HepG2 (cell line): ENCODE data around the gene KCNE2. TPM values are rescaled to one million over a fixed set of nuclear protein-coding genes. Genes with fewer than 3 reads are reported as not detected.
A peak's percentile ranks its signal among the peaks of the same experiment; 100 is the strongest.

ENCODE experiments used
- HNRNPK ChIP-seq: fragments of 200-400 bp; formaldehyde crosslinking; IDR thresholded peaks from 2 replicates; pipeline ENCODE4 v1.6.1; 2018; ENCODE audit warnings: low read length, low read depth, moderate library complexity, mild to moderate bottlenecking; ENCODE audit not compliant: poor library complexity, severe bottlenecking
- HOXA7 ChIP-seq: sonication (generic); formaldehyde crosslinking; IDR thresholded peaks from 2 replicates; pipeline ENCODE4 v1.8.1; 2022; ENCODE audit warnings: mild to moderate bottlenecking, missing genetic modification reagents, moderate library complexity
- MBD4 ChIP-seq: IDR thresholded peaks from 2 replicates; pipeline ENCODE4 v1.6.1; 2012; ENCODE audit warnings: low read length, inconsistent platforms, borderline replicate concordance
- MXI1 ChIP-seq: IDR thresholded peaks from 3 replicates; pipeline ENCODE4 v1.6.1; 2012; ENCODE audit warnings: low read depth, low read length, inconsistent platforms, borderline replicate concordance
- NFATC3 ChIP-seq: sonication (generic); formaldehyde crosslinking; IDR thresholded peaks from 2 replicates; pipeline ENCODE4 v1.5.1; 2020; ENCODE audit warnings: mild to moderate bottlenecking, missing genetic modification reagents
- PAX8 ChIP-seq: sonication (generic); formaldehyde crosslinking; IDR thresholded peaks from 2 replicates; pipeline ENCODE4 v1.8.0; 2022; ENCODE audit warnings: mild to moderate bottlenecking, missing genetic modification reagents, borderline replicate concordance
- RAD21 ChIP-seq: fragments of 450-650 bp; formaldehyde crosslinking; IDR thresholded peaks from 2 replicates; pipeline ENCODE4 v1.5.0; 2020; ENCODE audit warnings: mild to moderate bottlenecking
- RBFOX2 ChIP-seq: fragments of 200-400 bp; formaldehyde crosslinking; IDR thresholded peaks from 2 replicates; pipeline ENCODE4 v1.6.1; 2017; ENCODE audit warnings: low read depth, mild to moderate bottlenecking, low read length
- TRIM24 ChIP-seq: sonication (generic); formaldehyde crosslinking; IDR thresholded peaks from 2 replicates; pipeline ENCODE4 v1.8.0; 2022; ENCODE audit warnings: mild to moderate bottlenecking, missing genetic modification reagents
- ZNF260 ChIP-seq: sonication (generic); formaldehyde crosslinking; IDR thresholded peaks from 2 replicates; pipeline ENCODE4 v1.4.0; 2020; ENCODE audit warnings: missing genetic modification reagents, low read depth, mild to moderate bottlenecking, borderline replicate concordance
- ZNF3 ChIP-seq: IDR thresholded peaks from 2 replicates; pipeline ENCODE4 v1.7.0; 2017; ENCODE audit warnings: inconsistent platforms
- ZNF567 ChIP-seq: sonication (generic); formaldehyde crosslinking; IDR thresholded peaks from 2 replicates; pipeline ENCODE4 v1.8.1; 2023; ENCODE audit warnings: mild to moderate bottlenecking, missing genetic modification reagents, borderline replicate concordance
- ZSCAN30 ChIP-seq: sonication (generic); formaldehyde crosslinking; IDR thresholded peaks from 2 replicates; pipeline ENCODE4 v1.5.0; 2020; ENCODE audit warnings: mild to moderate bottlenecking, missing genetic modification reagents
- polyA plus RNA-seq, 8 experiments: library from polyadenylated mRNA; depleted of rRNA in 3 of 8; stranded (reverse) in 7 of 8; unstranded in 1 of 8; fragments of >200 nt; fragmentation: Illumina TruSeq in 4 of 8; extraction: Trizol in 4 of 8; gene quantifications; 2 replicates each; pipeline versions ENCODE4 v1.2.1 to v1.2.3, GENCODE V29; 2011 to 2016; ENCODE audit warnings: low read depth in 4 of 8, missing spikeins in 1 of 8, mixed read lengths in 1 of 8; ENCODE audit not compliant: insufficient read depth in 1 of 8
- total RNA-seq, 5 experiments: library from RNA; depleted of rRNA; stranded (reverse); fragments of >200 nt; fragmentation: Illumina TruSeq; extraction: Trizol; gene quantifications; 2 replicates each; pipeline ENCODE4 v1.2.3, GENCODE V29; 2016; ENCODE audit warnings: low read depth in 1 of 5
- TF ChIP-seq, protein P1 (sequence below): sonication (generic); formaldehyde crosslinking; IDR thresholded peaks from 2 replicates; pipeline ENCODE4 v1.4.0; 2020; ENCODE audit warnings: missing genetic modification reagents
- TF ChIP-seq, protein P2 (sequence below): sonication (generic); formaldehyde crosslinking; IDR thresholded peaks from 2 replicates; pipeline ENCODE4 v1.8.0; 2022; ENCODE audit warnings: mild to moderate bottlenecking, missing genetic modification reagents, moderate library complexity
- TF ChIP-seq, protein P3 (sequence below): sonication (generic); formaldehyde crosslinking; IDR thresholded peaks from 2 replicates; pipeline ENCODE4 v1.4.0; 2020; ENCODE audit warnings: missing genetic modification reagents
- TF ChIP-seq, protein P4 (sequence below): sonication (generic); formaldehyde crosslinking; conservative IDR thresholded peaks from 2 replicates; pipeline ENCODE4 v1.5.0; 2020; ENCODE audit warnings: missing genetic modification reagents
- TF ChIP-seq, protein P5 (sequence below): sonication (generic); formaldehyde crosslinking; IDR thresholded peaks from 2 replicates; pipeline ENCODE4 v1.4.0; 2020; ENCODE audit warnings: missing genetic modification reagents, borderline replicate concordance
- TF ChIP-seq, protein P6 (sequence below): sonication (generic); formaldehyde crosslinking; IDR thresholded peaks from 2 replicates; pipeline ENCODE4 v1.4.0; 2020; ENCODE audit warnings: mild to moderate bottlenecking, missing genetic modification reagents

The KCNE2 gene
- total and polyA plus RNA-seq, 2 of the 13 experiments (the other 11 are each of a cell fraction or from before 2014, with no cell fraction given): not detected

DNA sequence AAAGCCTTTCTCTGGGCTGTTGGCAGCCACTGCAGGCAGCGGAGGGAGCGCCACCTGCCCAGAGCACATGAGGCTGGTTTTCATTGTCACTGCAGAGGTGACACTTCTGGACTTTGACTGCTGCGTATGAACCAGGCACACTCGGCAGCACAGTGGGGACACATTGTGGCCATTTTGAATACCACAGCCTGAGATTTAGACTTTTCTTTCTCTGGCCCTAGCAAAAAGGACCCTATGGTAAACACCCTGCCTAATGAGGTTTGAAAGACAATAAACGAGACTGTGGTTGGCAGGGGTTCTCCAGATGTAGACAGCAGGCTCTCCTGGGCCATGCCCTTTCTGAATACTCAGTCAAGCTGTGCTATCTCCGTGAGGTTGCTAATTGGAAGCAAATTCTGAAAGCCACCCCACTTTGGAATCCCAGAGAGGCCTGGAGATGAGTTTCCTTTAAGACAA lies 12.0 kb upstream of the KCNE2 start (continued):
- TF ChIP-seq, protein P1, sequence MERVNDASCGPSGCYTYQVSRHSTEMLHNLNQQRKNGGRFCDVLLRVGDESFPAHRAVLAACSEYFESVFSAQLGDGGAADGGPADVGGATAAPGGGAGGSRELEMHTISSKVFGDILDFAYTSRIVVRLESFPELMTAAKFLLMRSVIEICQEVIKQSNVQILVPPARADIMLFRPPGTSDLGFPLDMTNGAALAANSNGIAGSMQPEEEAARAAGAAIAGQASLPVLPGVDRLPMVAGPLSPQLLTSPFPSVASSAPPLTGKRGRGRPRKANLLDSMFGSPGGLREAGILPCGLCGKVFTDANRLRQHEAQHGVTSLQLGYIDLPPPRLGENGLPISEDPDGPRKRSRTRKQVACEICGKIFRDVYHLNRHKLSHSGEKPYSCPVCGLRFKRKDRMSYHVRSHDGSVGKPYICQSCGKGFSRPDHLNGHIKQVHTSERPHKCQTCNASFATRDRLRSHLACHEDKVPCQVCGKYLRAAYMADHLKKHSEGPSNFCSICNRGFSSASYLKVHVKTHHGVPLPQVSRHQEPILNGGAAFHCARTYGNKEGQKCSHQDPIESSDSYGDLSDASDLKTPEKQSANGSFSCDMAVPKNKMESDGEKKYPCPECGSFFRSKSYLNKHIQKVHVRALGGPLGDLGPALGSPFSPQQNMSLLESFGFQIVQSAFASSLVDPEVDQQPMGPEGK (CRISPR knock-in tag): no peak
- TF ChIP-seq ZNF260 (CRISPR knock-in tag): no peak
- TF ChIP-seq, protein P2, sequence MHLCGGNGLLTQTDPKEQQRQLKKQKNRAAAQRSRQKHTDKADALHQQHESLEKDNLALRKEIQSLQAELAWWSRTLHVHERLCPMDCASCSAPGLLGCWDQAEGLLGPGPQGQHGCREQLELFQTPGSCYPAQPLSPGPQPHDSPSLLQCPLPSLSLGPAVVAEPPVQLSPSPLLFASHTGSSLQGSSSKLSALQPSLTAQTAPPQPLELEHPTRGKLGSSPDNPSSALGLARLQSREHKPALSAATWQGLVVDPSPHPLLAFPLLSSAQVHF (CRISPR knock-in tag): no peak
- TF ChIP-seq ZNF567 (CRISPR knock-in tag): no peak
- no peak for TF ChIP-seq ZSCAN30 (CRISPR knock-in tag)
- TF ChIP-seq MBD4: no peak
- TF ChIP-seq MXI1: peak; percentile 53; the same call in 1 of the 3 replicates
- TF ChIP-seq, protein P3, sequence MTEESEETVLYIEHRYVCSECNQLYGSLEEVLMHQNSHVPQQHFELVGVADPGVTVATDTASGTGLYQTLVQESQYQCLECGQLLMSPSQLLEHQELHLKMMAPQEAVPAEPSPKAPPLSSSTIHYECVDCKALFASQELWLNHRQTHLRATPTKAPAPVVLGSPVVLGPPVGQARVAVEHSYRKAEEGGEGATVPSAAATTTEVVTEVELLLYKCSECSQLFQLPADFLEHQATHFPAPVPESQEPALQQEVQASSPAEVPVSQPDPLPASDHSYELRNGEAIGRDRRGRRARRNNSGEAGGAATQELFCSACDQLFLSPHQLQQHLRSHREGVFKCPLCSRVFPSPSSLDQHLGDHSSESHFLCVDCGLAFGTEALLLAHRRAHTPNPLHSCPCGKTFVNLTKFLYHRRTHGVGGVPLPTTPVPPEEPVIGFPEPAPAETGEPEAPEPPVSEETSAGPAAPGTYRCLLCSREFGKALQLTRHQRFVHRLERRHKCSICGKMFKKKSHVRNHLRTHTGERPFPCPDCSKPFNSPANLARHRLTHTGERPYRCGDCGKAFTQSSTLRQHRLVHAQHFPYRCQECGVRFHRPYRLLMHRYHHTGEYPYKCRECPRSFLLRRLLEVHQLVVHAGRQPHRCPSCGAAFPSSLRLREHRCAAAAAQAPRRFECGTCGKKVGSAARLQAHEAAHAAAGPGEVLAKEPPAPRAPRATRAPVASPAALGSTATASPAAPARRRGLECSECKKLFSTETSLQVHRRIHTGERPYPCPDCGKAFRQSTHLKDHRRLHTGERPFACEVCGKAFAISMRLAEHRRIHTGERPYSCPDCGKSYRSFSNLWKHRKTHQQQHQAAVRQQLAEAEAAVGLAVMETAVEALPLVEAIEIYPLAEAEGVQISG (CRISPR knock-in tag): peak; percentile 30; the same call in 1 of the 2 replicates
- no peak for TF ChIP-seq ZNF3
- no peak for TF ChIP-seq RBFOX2
- no peak for TF ChIP-seq HOXA7 (CRISPR knock-in tag)
- TF ChIP-seq, protein P4, sequence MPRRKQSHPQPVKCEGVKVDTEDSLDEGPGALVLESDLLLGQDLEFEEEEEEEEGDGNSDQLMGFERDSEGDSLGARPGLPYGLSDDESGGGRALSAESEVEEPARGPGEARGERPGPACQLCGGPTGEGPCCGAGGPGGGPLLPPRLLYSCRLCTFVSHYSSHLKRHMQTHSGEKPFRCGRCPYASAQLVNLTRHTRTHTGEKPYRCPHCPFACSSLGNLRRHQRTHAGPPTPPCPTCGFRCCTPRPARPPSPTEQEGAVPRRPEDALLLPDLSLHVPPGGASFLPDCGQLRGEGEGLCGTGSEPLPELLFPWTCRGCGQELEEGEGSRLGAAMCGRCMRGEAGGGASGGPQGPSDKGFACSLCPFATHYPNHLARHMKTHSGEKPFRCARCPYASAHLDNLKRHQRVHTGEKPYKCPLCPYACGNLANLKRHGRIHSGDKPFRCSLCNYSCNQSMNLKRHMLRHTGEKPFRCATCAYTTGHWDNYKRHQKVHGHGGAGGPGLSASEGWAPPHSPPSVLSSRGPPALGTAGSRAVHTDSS (CRISPR knock-in tag): no peak
- TF ChIP-seq RAD21 (CRISPR knock-in tag): peak; percentile 84
- TF ChIP-seq PAX8: no peak
- TF ChIP-seq, protein P5, sequence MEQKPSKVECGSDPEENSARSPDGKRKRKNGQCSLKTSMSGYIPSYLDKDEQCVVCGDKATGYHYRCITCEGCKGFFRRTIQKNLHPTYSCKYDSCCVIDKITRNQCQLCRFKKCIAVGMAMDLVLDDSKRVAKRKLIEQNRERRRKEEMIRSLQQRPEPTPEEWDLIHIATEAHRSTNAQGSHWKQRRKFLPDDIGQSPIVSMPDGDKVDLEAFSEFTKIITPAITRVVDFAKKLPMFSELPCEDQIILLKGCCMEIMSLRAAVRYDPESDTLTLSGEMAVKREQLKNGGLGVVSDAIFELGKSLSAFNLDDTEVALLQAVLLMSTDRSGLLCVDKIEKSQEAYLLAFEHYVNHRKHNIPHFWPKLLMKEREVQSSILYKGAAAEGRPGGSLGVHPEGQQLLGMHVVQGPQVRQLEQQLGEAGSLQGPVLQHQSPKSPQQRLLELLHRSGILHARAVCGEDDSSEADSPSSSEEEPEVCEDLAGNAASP: peak; percentile 55; the same call in 1 of the 2 replicates
- no peak for TF ChIP-seq NFATC3 (CRISPR knock-in tag)
- TF ChIP-seq HNRNPK: no peak
- TF ChIP-seq, protein P6, sequence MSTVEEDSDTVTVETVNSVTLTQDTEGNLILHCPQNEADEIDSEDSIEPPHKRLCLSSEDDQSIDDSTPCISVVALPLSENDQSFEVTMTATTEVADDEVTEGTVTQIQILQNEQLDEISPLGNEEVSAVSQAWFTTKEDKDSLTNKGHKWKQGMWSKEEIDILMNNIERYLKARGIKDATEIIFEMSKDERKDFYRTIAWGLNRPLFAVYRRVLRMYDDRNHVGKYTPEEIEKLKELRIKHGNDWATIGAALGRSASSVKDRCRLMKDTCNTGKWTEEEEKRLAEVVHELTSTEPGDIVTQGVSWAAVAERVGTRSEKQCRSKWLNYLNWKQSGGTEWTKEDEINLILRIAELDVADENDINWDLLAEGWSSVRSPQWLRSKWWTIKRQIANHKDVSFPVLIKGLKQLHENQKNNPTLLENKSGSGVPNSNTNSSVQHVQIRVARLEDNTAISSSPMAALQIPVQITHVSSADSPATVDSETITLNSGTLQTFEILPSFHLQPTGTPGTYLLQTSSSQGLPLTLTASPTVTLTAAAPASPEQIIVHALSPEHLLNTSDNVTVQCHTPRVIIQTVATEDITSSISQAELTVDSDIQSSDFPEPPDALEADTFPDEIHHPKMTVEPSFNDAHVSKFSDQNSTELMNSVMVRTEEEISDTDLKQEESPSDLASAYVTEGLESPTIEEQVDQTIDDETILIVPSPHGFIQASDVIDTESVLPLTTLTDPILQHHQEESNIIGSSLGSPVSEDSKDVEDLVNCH (CRISPR knock-in tag): no peak
- TF ChIP-seq TRIM24 (CRISPR knock-in tag): no peak
